ENCODE data around the gene GALNT18. TPM values are rescaled to one million over a fixed set of nuclear protein-coding genes. Genes with fewer than 3 reads are reported as not detected.

The GALNT18 gene
- polyA plus RNA-seq, 1 donor from 2014 or later = 7.6 TPM

- no peak overlapping the region for H3K4me3 ChIP-seq (ENCODE audit: low read length)
- no peaks in the 10 kb centered on the region for H3K9me2 ChIP-seq (ENCODE audit: insufficient read depth, low read length)
- H3K27me3 ChIP-seq (ENCODE audit: insufficient read depth, low read depth, low read length) = no peaks in the 10 kb centered on the region
- H3K27ac ChIP-seq (ENCODE audit: low read length) = no peak overlapping the region
- H4K20me1 ChIP-seq (ENCODE audit: insufficient read depth) = no peaks in the 10 kb centered on the region
- no peak overlapping the region for H2AFZ ChIP-seq (ENCODE audit: low read depth, low read length)
- no peaks in the 10 kb centered on the region for H3K9me3 ChIP-seq (ENCODE audit: low read length)
- H3F3A ChIP-seq (ENCODE audit: insufficient read depth, low read length, poor library complexity, severe bottlenecking) = no peaks in the 10 kb centered on the region
- no peak overlapping the region for H3K9ac ChIP-seq (ENCODE audit: low read length)
- H3K79me2 ChIP-seq (replicated peaks; ENCODE audit: insufficient read depth, low read length) = no peaks in the 10 kb centered on the region
- H3K36me3 ChIP-seq (ENCODE audit: insufficient read depth, low read length) = no peaks in the 10 kb centered on the region
- TF ChIP-seq SMC3 (conservative IDR thresholded peaks at IDR 0.05; ENCODE audit: poor library complexity) (no peak), EP300 (conservative IDR thresholded peaks at IDR 0.05; ENCODE audit: poor library complexity, severe bottlenecking) (no peak), TAF1 (IDR thresholded peaks at IDR 0.05; ENCODE audit: low read depth) (no peak), POLR2AphosphoS5 (IDR thresholded peaks at IDR 0.05) (no peak), EZH2 (IDR thresholded peaks at IDR 0.05; ENCODE audit: borderline replicate concordance, insufficient read depth, low read length, poor library complexity, severe bottlenecking) (no peak), RAD21 (conservative IDR thresholded peaks at IDR 0.05) (no peak), MXI1 (conservative IDR thresholded peaks at IDR 0.05; ENCODE audit: poor library complexity, severe bottlenecking) (no peak)
- TF ChIP-seq, protein P1, sequence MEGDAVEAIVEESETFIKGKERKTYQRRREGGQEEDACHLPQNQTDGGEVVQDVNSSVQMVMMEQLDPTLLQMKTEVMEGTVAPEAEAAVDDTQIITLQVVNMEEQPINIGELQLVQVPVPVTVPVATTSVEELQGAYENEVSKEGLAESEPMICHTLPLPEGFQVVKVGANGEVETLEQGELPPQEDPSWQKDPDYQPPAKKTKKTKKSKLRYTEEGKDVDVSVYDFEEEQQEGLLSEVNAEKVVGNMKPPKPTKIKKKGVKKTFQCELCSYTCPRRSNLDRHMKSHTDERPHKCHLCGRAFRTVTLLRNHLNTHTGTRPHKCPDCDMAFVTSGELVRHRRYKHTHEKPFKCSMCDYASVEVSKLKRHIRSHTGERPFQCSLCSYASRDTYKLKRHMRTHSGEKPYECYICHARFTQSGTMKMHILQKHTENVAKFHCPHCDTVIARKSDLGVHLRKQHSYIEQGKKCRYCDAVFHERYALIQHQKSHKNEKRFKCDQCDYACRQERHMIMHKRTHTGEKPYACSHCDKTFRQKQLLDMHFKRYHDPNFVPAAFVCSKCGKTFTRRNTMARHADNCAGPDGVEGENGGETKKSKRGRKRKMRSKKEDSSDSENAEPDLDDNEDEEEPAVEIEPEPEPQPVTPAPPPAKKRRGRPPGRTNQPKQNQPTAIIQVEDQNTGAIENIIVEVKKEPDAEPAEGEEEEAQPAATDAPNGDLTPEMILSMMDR (IDR thresholded peaks at IDR 0.05; ENCODE audit: poor library complexity, severe bottlenecking) = no peak
- TF ChIP-seq, protein P2, sequence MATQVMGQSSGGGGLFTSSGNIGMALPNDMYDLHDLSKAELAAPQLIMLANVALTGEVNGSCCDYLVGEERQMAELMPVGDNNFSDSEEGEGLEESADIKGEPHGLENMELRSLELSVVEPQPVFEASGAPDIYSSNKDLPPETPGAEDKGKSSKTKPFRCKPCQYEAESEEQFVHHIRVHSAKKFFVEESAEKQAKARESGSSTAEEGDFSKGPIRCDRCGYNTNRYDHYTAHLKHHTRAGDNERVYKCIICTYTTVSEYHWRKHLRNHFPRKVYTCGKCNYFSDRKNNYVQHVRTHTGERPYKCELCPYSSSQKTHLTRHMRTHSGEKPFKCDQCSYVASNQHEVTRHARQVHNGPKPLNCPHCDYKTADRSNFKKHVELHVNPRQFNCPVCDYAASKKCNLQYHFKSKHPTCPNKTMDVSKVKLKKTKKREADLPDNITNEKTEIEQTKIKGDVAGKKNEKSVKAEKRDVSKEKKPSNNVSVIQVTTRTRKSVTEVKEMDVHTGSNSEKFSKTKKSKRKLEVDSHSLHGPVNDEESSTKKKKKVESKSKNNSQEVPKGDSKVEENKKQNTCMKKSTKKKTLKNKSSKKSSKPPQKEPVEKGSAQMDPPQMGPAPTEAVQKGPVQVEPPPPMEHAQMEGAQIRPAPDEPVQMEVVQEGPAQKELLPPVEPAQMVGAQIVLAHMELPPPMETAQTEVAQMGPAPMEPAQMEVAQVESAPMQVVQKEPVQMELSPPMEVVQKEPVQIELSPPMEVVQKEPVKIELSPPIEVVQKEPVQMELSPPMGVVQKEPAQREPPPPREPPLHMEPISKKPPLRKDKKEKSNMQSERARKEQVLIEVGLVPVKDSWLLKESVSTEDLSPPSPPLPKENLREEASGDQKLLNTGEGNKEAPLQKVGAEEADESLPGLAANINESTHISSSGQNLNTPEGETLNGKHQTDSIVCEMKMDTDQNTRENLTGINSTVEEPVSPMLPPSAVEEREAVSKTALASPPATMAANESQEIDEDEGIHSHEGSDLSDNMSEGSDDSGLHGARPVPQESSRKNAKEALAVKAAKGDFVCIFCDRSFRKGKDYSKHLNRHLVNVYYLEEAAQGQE (IDR thresholded peaks at IDR 0.05; ENCODE audit: borderline replicate concordance) = no peak
- no peak overlapping the region for H3K4me2 ChIP-seq (ENCODE audit: low read length)
Measured at GRCh38 chr11:11243209-11243589, 378.6 kb downstream of the GALNT18 start.

GRCh38 chr11:11241284-11241683 lies 380.5 kb downstream of the GALNT18 start:
- Histone ChIP-seq H3K4me3 (ENCODE audit: low read length) (no peak overlapping the region), H3K27me3 (ENCODE audit: insufficient read depth, low read depth, low read length) (no peaks in the 10 kb centered on the region), H3K36me3 (ENCODE audit: insufficient read depth, low read length) (no peaks in the 10 kb centered on the region), H3K9ac (ENCODE audit: low read length) (no peak overlapping the region), H3K79me2 (replicated peaks; ENCODE audit: insufficient read depth, low read length) (no peaks in the 10 kb centered on the region), H4K20me1 (ENCODE audit: insufficient read depth) (no peaks in the 10 kb centered on the region), H3F3A (ENCODE audit: insufficient read depth, low read length, poor library complexity, severe bottlenecking) (no peaks in the 10 kb centered on the region), H3K9me3 (ENCODE audit: low read length) (no peaks in the 10 kb centered on the region), H2AFZ (ENCODE audit: low read depth, low read length) (no peak overlapping the region), H3K9me2 (ENCODE audit: insufficient read depth, low read length) (no peaks in the 10 kb centered on the region), H3K27ac (ENCODE audit: low read length) (no peak overlapping the region), H3K4me2 (ENCODE audit: low read length) (no peak overlapping the region)
- TF ChIP-seq, protein P2 (IDR thresholded peaks at IDR 0.05; ENCODE audit: borderline replicate concordance) = no peak
- TF ChIP-seq SMC3 (conservative IDR thresholded peaks at IDR 0.05; ENCODE audit: poor library complexity) (no peak), RAD21 (conservative IDR thresholded peaks at IDR 0.05) (no peak), POLR2AphosphoS5 (IDR thresholded peaks at IDR 0.05) (no peak), MXI1 (conservative IDR thresholded peaks at IDR 0.05; ENCODE audit: poor library complexity, severe bottlenecking) (no peak), EP300 (conservative IDR thresholded peaks at IDR 0.05; ENCODE audit: poor library complexity, severe bottlenecking) (no peak), EZH2 (IDR thresholded peaks at IDR 0.05; ENCODE audit: borderline replicate concordance, insufficient read depth, low read length, poor library complexity, severe bottlenecking) (no peak), TAF1 (IDR thresholded peaks at IDR 0.05; ENCODE audit: low read depth) (no peak)
- TF ChIP-seq, protein P1 (IDR thresholded peaks at IDR 0.05; ENCODE audit: poor library complexity, severe bottlenecking) = no peak

All from neural cell (in vitro differentiated cells).